EH (cell line): ENCODE results near the gene ZNF655.
"Not testable (repeated sequence)": the region's sequence is repeated elsewhere in the genome, so short reads cannot be mapped to it uniquely, and the experiment has no call there.

Source experiments
- DNase-seq: peaks from one replicate; pipeline ENCODE4 v3.0.0-alpha.2; 2015; ENCODE audit warnings: low read depth

ZNF655 gene

GRCh38 chr7:99558306-99559174 lies at the start of gene ZNF655:
ZNF655 (plus strand) TSS chr7:99558642; CDS start chr7:99560560, 1,918 bp downstream.
- DNase-seq = peak; percentile 93

- DNase-seq = peak; percentile 48
Observed at GRCh38 chr7:99514050-99514449, 44.4 kb upstream of the ZNF655 start.

- DNase-seq = no peak
Observed at GRCh38 chr7:99521399-99521798, 37.0 kb upstream of the ZNF655 start.

GRCh38 chr7:99525713-99526440 lies 32.6 kb upstream of the ZNF655 start:
- DNase-seq = peak; percentile 19

GRCh38 chr7:99531354-99531765 lies 27.1 kb upstream of the ZNF655 start:
- DNase-seq = peak; percentile 3

- DNase-seq = no peak
Observed at GRCh38 chr7:99535667-99536066, 22.8 kb upstream of the ZNF655 start.

GRCh38 chr7:99539213-99539811 lies 19.1 kb upstream of the ZNF655 start:
- DNase-seq = no peak

- no peak for DNase-seq
Observed at GRCh38 chr7:99540542-99540941, 17.9 kb upstream of the ZNF655 start.

GRCh38 chr7:99541212-99541611 lies 17.2 kb upstream of the ZNF655 start:
- DNase-seq = peak; percentile 10

GRCh38 chr7:99543081-99543671 lies 15.3 kb upstream of the ZNF655 start:
- no peak for DNase-seq

- no peak for DNase-seq
Observed at GRCh38 chr7:99543916-99544315, 14.5 kb upstream of the ZNF655 start.

GRCh38 chr7:99545308-99545707 lies 13.1 kb upstream of the ZNF655 start:
- DNase-seq = not testable (repeated sequence)

GRCh38 chr7:99549545-99549944 lies 8.9 kb upstream of the ZNF655 start:
- DNase-seq = not testable (repeated sequence)

- DNase-seq = peak; percentile 25
Observed at GRCh38 chr7:99551334-99551733, 7.1 kb upstream of the ZNF655 start.

- peak; percentile 89 for DNase-seq
Observed at GRCh38 chr7:99551767-99552463, 6.5 kb upstream of the ZNF655 start, which contains the start of gene FAM200A. FAM200A (minus strand) TSS chr7:99552114; CDS start chr7:99548407, 3,707 bp downstream.

GRCh38 chr7:99553039-99553438 lies 5.4 kb upstream of the ZNF655 start:
- DNase-seq = no peak

GRCh38 chr7:99554939-99555338 lies 3.5 kb upstream of the ZNF655 start:
- no peak for DNase-seq

GRCh38 chr7:99557196-99557607 lies 1.2 kb upstream of the ZNF655 start:
- DNase-seq = peak; percentile 14

- DNase-seq = no peak
Observed at GRCh38 chr7:99557940-99558305, 519 bp upstream of the ZNF655 start.

- DNase-seq = peak; percentile 44
Observed at GRCh38 chr7:99559175-99559915, 903 bp downstream of the ZNF655 start.
